Fibroblast of lung (primary cell): ENCODE measurements around the gene CDC42SE2. TPM values are rescaled to one million over a fixed set of nuclear protein-coding genes. Genes with fewer than 3 reads are reported as not detected.

Experiments used
- DNase-seq, 2 donors: peaks; one replicate each; pipeline versions ENCODE4 v3.0.0 to v3.0.0-alpha.2; 2010; ENCODE audit warnings: low read depth in 2 of 2
- H2AFZ ChIP-seq: 2 replicates; pipeline ENCODE4 v1.5.1; 2012; ENCODE audit warnings: low read length, control low read depth, inconsistent platforms
- H3K27ac ChIP-seq: 2 replicates; pipeline ENCODE4 v1.5.1; 2011; ENCODE audit warnings: low read length, control low read depth; ENCODE audit not compliant: insufficient read depth
- H3K27me3 ChIP-seq: 2 replicates; pipeline ENCODE4 v1.5.1; 2011; ENCODE audit warnings: mild to moderate bottlenecking, low read length; ENCODE audit not compliant: control insufficient read depth, insufficient read depth
- H3K36me3 ChIP-seq: 2 replicates; pipeline ENCODE4 v1.5.1; 2011; ENCODE audit warnings: low read length; ENCODE audit not compliant: control insufficient read depth, insufficient read depth
- H3K4me1 ChIP-seq: 2 replicates; pipeline ENCODE4 v1.5.1; 2011; ENCODE audit warnings: low read length; ENCODE audit not compliant: control insufficient read depth, insufficient read depth; ENCODE audit errors: extremely low read depth
- H3K4me2 ChIP-seq: 2 replicates; pipeline ENCODE4 v1.5.1; 2011; ENCODE audit warnings: low read length, control low read depth; ENCODE audit not compliant: insufficient read depth; ENCODE audit errors: extremely low read depth
- H3K4me3 ChIP-seq, 4 experiments: fragments of 200-600 bp in 1 of 4; sonication (generic) in 1 of 4; replicated peaks in 1 of 4; 2 replicates each; pipeline ENCODE4 v1.5.1; 2011 to 2016; ENCODE audit warnings: low read length in 4 of 4, low read depth in 3 of 4, mild to moderate bottlenecking in 3 of 4, control low read depth in 2 of 4, inconsistent platforms in 1 of 4, mixed read lengths in 1 of 4; ENCODE audit not compliant: insufficient read depth in 1 of 4; ENCODE audit errors: control extremely low read depth in 1 of 4
- H3K79me2 ChIP-seq: 2 replicates; pipeline ENCODE4 v1.5.1; 2012; ENCODE audit warnings: mild to moderate bottlenecking, low read length, inconsistent platforms; ENCODE audit not compliant: control insufficient read depth, insufficient read depth
- H3K9ac ChIP-seq: 2 replicates; pipeline ENCODE4 v1.5.1; 2011; ENCODE audit warnings: mild to moderate bottlenecking, low read length, control low read depth; ENCODE audit not compliant: insufficient read depth
- H3K9me3 ChIP-seq: 2 replicates; pipeline ENCODE4 v1.5.1; 2012; ENCODE audit warnings: low read depth, low read length; ENCODE audit not compliant: control insufficient read depth, insufficient read depth
- H4K20me1 ChIP-seq: 2 replicates; pipeline ENCODE4 v1.5.1; 2011; ENCODE audit warnings: low read length; ENCODE audit not compliant: control insufficient read depth, insufficient read depth; ENCODE audit errors: extremely low read depth
- EZH2 ChIP-seq: IDR thresholded peaks from 2 replicates; pipeline ENCODE4 v1.5.1; 2012; ENCODE audit warnings: low read length, control low read depth, mild to moderate bottlenecking; ENCODE audit errors: missing control alignments
- polyA plus RNA-seq, 2 donors: library from polyadenylated mRNA; depleted of rRNA in 1 of 2; stranded (reverse) in 1 of 2; unstranded in 1 of 2; fragments of >200 nt; gene quantifications; 2 replicates each; pipeline ENCODE4 v1.2.1, GENCODE V29; 2011 to 2012; ENCODE audit warnings: missing spikeins in 1 of 2
- total RNA-seq: library from RNA; depleted of rRNA; stranded (reverse); fragments of >200 nt; gene quantifications from 2 replicates; pipeline ENCODE4 v1.2.1, GENCODE V29; 2014
- TF ChIP-seq, protein P1 (sequence below), 2 donors: IDR thresholded peaks in 1 of 2; conservative IDR thresholded peaks in 1 of 2; 1 replicate in 1 of 2; 2 replicates in 1 of 2; pipeline ENCODE4 v1.5.1; 2011 to 2012; ENCODE audit warnings: low read length in 2 of 2, control low read depth in 1 of 2, inconsistent platforms in 1 of 2, low read depth in 1 of 2, mild to moderate bottlenecking in 1 of 2

The CDC42SE2 gene
- total and polyA plus RNA-seq, 2 donors (not counting 1 experiment from before 2014, with no cell fraction given): 26.1 to 26.5 TPM

DNA sequence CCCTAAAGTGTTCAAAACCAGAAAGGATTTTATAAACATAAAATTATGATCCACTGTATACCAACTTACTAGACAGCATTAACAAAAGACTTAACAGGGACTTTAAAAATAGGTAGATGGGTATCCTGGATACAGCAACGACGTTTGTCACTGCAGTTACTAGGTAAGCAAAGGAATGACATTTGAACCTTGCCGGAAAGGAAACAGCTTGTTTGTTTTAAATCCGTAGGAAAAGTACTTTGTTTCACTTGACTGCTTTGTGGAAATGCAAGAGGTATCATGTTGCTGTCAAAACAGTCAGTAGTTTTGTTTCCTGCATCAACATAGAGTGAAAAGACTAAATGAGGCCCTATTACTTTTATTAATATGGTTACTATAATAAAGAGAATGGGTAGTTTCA lies 122.9 kb downstream of the CDC42SE2 start:
- Histone ChIP-seq H3K4me1 (no peaks in the 10 kb centered on the region), H3K9me3 (no peaks in the 10 kb centered on the region)
- no peak for TF ChIP-seq EZH2
- TF ChIP-seq, protein P1, sequence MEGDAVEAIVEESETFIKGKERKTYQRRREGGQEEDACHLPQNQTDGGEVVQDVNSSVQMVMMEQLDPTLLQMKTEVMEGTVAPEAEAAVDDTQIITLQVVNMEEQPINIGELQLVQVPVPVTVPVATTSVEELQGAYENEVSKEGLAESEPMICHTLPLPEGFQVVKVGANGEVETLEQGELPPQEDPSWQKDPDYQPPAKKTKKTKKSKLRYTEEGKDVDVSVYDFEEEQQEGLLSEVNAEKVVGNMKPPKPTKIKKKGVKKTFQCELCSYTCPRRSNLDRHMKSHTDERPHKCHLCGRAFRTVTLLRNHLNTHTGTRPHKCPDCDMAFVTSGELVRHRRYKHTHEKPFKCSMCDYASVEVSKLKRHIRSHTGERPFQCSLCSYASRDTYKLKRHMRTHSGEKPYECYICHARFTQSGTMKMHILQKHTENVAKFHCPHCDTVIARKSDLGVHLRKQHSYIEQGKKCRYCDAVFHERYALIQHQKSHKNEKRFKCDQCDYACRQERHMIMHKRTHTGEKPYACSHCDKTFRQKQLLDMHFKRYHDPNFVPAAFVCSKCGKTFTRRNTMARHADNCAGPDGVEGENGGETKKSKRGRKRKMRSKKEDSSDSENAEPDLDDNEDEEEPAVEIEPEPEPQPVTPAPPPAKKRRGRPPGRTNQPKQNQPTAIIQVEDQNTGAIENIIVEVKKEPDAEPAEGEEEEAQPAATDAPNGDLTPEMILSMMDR (conservative IDR thresholded peaks at IDR 0.05 in 1 of 2, IDR thresholded peaks at IDR 0.05 in 1 of 2; ENCODE audit: low read depth in 1 of 2, low read length in 2 of 2): no peak

DNA sequence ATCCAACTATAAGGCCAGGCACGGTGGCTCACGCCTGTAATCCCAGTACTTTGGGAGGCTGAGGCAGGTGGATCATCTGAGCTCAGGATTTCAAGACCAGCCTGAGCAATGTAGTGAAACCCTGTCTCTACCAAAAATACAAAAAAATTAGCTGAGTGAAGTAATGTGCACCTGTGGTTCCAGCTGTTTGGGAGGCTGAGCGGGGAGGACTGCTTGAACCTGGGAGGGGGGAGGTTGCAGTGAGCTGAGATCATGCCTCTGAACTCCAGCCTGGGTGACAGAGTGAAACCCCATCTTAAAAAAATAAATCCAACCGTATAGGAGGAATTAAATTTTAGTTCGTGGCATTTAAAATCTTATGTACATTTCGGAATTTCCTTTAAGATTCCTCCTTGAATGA lies 123.4 kb downstream of the CDC42SE2 start:
- no peak for TF ChIP-seq EZH2
- TF ChIP-seq, protein P1 (conservative IDR thresholded peaks at IDR 0.05 in 1 of 2, IDR thresholded peaks at IDR 0.05 in 1 of 2; ENCODE audit: low read depth in 1 of 2, low read length in 2 of 2): no peak
- peaks cover 2% of the 10 kb centered on the region for H3K36me3 ChIP-seq
- H3K27ac ChIP-seq: no peak overlapping the region
- H3K9ac ChIP-seq: no peak overlapping the region
- no peaks in the 10 kb centered on the region for H3K4me1 ChIP-seq
- no peaks in the 10 kb centered on the region for H3K9me3 ChIP-seq
- no peak overlapping the region for H2AFZ ChIP-seq
- H3K4me3 ChIP-seq: no peak overlapping the region
- H3K79me2 ChIP-seq: no peaks in the 10 kb centered on the region
- DNase-seq: no peak
- no peaks in the 10 kb centered on the region for H4K20me1 ChIP-seq
- no peaks in the 10 kb centered on the region for H3K27me3 ChIP-seq
- no peak overlapping the region for H3K4me2 ChIP-seq

More for the DNA sequence above, 122.9 kb downstream of the CDC42SE2 start:
- Histone ChIP-seq H3K4me3 (no peak overlapping the region), H3K4me2 (no peak overlapping the region), H3K27ac (no peak overlapping the region), H4K20me1 (no peaks in the 10 kb centered on the region), H3K36me3 (peaks cover under 1% of the 10 kb centered on the region), H3K27me3 (no peaks in the 10 kb centered on the region), H2AFZ (no peak overlapping the region), H3K79me2 (no peaks in the 10 kb centered on the region), H3K9ac (no peak overlapping the region)
- peak; percentile 17 to 32 for DNase-seq

DNA sequence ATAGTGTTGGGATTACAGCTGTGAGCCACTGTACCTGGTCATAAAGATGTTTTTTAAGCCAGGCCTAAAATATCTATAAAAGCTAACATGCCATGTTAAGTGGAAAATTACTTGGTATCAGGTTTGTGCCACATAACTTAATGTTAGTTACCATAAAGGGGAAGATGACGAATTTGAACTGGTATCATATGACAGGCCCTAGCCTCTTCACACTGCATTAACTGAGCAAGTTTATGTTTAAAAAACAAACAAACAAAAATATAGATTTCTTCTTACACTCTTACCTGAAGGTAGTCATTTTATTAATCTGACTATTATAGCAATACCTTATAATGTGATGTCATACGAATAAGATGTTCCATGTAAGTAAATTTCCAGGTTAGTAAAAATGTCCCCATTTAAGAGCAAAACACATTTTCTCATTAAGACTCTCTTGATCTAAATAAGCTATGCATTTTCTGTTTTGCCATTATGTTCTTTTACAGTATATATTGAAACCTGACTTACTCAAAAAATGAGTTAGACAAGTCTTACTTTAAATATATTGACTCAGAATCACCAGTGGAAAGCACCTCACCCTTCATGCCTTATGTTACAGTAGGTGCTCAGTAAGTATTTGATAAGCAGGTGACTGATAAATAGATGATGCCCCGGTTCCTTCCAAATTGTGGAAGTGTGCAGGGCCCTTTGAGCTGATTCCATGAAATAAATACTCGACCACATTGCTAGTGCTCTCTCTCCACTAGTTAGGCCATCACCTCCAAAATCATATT lies 125.4 kb downstream of the CDC42SE2 start:
- H3K27me3 ChIP-seq: no peaks in the 10 kb centered on the region
- no peaks in the 10 kb centered on the region for H4K20me1 ChIP-seq
- H3K4me2 ChIP-seq: no peak overlapping the region
- no peak overlapping the region for H2AFZ ChIP-seq
- H3K79me2 ChIP-seq: no peaks in the 10 kb centered on the region
- H3K9ac ChIP-seq: no peak overlapping the region
- no peaks in the 10 kb centered on the region for H3K4me1 ChIP-seq
- no peak overlapping the region for H3K4me3 ChIP-seq
- no peak for TF ChIP-seq EZH2
- TF ChIP-seq, protein P1 (conservative IDR thresholded peaks at IDR 0.05 in 1 of 2, IDR thresholded peaks at IDR 0.05 in 1 of 2; ENCODE audit: low read depth in 1 of 2, low read length in 2 of 2): no peak
- H3K27ac ChIP-seq: no peak overlapping the region
- H3K36me3 ChIP-seq: peaks cover 2% of the 10 kb centered on the region
- H3K9me3 ChIP-seq: no peaks in the 10 kb centered on the region
- no peak for DNase-seq
